HepG2 (cell line): ENCODE data around the gene HAPLN2. TPM values are rescaled to one million over a fixed set of nuclear protein-coding genes. Genes with fewer than 3 reads are reported as not detected.

Experiments
- DZIP1 ChIP-seq: sonication (generic); formaldehyde crosslinking; IDR thresholded peaks from 2 replicates; pipeline ENCODE4 v1.5.0; 2020; ENCODE audit warnings: mild to moderate bottlenecking, missing genetic modification reagents
- GABPA ChIP-seq, 2 experiments: IDR thresholded peaks; 2 replicates each; pipeline ENCODE4 v1.6.1; 2011 to 2016; ENCODE audit warnings: low read depth in 2 of 2, low read length in 1 of 2, missing biosample characterization in 1 of 2, missing genetic modification characterization in 1 of 2
- HNF4G ChIP-seq, 2 experiments: sonication (generic) in 1 of 2; formaldehyde crosslinking in 1 of 2; IDR thresholded peaks; 2 replicates each; pipeline versions ENCODE4 v1.4.0 to v1.6.1; 2011 to 2020; ENCODE audit warnings: borderline replicate concordance in 2 of 2, low read depth in 2 of 2, mild to moderate bottlenecking in 2 of 2, low read length in 1 of 2, missing genetic modification reagents in 1 of 2, moderate library complexity in 1 of 2
- NCOA1 ChIP-seq: sonication (generic); formaldehyde crosslinking; IDR thresholded peaks from 2 replicates; pipeline ENCODE4 v1.9.0; 2021; ENCODE audit warnings: missing genetic modification reagents
- NFIB ChIP-seq: sonication (generic); formaldehyde crosslinking; IDR thresholded peaks from 2 replicates; pipeline ENCODE4 v1.9.0; 2021; ENCODE audit warnings: missing genetic modification reagents, mild to moderate bottlenecking, borderline replicate concordance
- NRL ChIP-seq: sonication (generic); formaldehyde crosslinking; IDR thresholded peaks from 2 replicates; pipeline ENCODE4 v1.5.0; 2020; ENCODE audit warnings: missing genetic modification reagents, mild to moderate bottlenecking, moderate library complexity, borderline replicate concordance
- PBX3 ChIP-seq: sonication (generic); formaldehyde crosslinking; IDR thresholded peaks from 2 replicates; pipeline ENCODE4 v1.8.1; 2023; ENCODE audit warnings: missing genetic modification reagents, inconsistent platforms, borderline replicate concordance
- PHB2 ChIP-seq: fragments of 450-650 bp; IDR thresholded peaks from 2 replicates; pipeline ENCODE4 v1.6.1; 2018; ENCODE audit not compliant: partially characterized antibody
- SIX4 ChIP-seq: sonication (generic); formaldehyde crosslinking; IDR thresholded peaks from 2 replicates; pipeline ENCODE4 v1.4.0; 2020; ENCODE audit warnings: missing genetic modification reagents
- ZMYM3 ChIP-seq: sonication (generic); formaldehyde crosslinking; IDR thresholded peaks from 2 replicates; pipeline ENCODE4 v1.5.1; 2020; ENCODE audit warnings: mild to moderate bottlenecking, missing genetic modification reagents
- ZNF274 ChIP-seq: sonication (generic); formaldehyde crosslinking; IDR thresholded peaks from 2 replicates; pipeline ENCODE4 v1.5.1; 2020; ENCODE audit warnings: mild to moderate bottlenecking, missing genetic modification reagents
- ZNF282 ChIP-seq: fragments of 450-650 bp; IDR thresholded peaks from 2 replicates; pipeline ENCODE4 v1.6.1; 2018; ENCODE audit not compliant: partially characterized antibody
- ZNF501 ChIP-seq: sonication (generic); formaldehyde crosslinking; IDR thresholded peaks from 2 replicates; pipeline ENCODE4 v1.5.1; 2020; ENCODE audit warnings: mild to moderate bottlenecking, moderate library complexity, missing genetic modification reagents
- ZNF83 ChIP-seq: sonication (generic); formaldehyde crosslinking; IDR thresholded peaks from 2 replicates; pipeline ENCODE4 v1.4.0; 2020; ENCODE audit warnings: missing genetic modification reagents, mild to moderate bottlenecking, borderline replicate concordance
- polyA plus RNA-seq, 8 experiments: library from polyadenylated mRNA; depleted of rRNA in 3 of 8; stranded (reverse) in 7 of 8; unstranded in 1 of 8; fragments of >200 nt; fragmentation: Illumina TruSeq in 4 of 8; extraction: Trizol in 4 of 8; gene quantifications; 2 replicates each; pipeline versions ENCODE4 v1.2.1 to v1.2.3, GENCODE V29; 2011 to 2016; ENCODE audit warnings: low read depth in 4 of 8, missing spikeins in 1 of 8, mixed read lengths in 1 of 8; ENCODE audit not compliant: insufficient read depth in 1 of 8
- total RNA-seq, 5 experiments: library from RNA; depleted of rRNA; stranded (reverse); fragments of >200 nt; fragmentation: Illumina TruSeq; extraction: Trizol; gene quantifications; 2 replicates each; pipeline ENCODE4 v1.2.3, GENCODE V29; 2016; ENCODE audit warnings: low read depth in 1 of 5
- TF ChIP-seq, protein P1 (sequence below): sonication (generic); formaldehyde crosslinking; IDR thresholded peaks from 2 replicates; pipeline ENCODE4 v1.5.0; 2020; ENCODE audit warnings: missing genetic modification reagents
- TF ChIP-seq, protein P2 (sequence below): sonication (generic); formaldehyde crosslinking; IDR thresholded peaks from 2 replicates; pipeline ENCODE4 v1.4.0; 2020; ENCODE audit warnings: mild to moderate bottlenecking, missing genetic modification reagents
- TF ChIP-seq, protein P3 (sequence below): sonication (generic); formaldehyde crosslinking; IDR thresholded peaks from 2 replicates; pipeline ENCODE4 v1.5.0; 2020; ENCODE audit warnings: missing genetic modification reagents

The HAPLN2 gene
- total and polyA plus RNA-seq, 2 of the 13 experiments (the other 11 are each of a cell fraction or from before 2014, with no cell fraction given) = not detected

DNA sequence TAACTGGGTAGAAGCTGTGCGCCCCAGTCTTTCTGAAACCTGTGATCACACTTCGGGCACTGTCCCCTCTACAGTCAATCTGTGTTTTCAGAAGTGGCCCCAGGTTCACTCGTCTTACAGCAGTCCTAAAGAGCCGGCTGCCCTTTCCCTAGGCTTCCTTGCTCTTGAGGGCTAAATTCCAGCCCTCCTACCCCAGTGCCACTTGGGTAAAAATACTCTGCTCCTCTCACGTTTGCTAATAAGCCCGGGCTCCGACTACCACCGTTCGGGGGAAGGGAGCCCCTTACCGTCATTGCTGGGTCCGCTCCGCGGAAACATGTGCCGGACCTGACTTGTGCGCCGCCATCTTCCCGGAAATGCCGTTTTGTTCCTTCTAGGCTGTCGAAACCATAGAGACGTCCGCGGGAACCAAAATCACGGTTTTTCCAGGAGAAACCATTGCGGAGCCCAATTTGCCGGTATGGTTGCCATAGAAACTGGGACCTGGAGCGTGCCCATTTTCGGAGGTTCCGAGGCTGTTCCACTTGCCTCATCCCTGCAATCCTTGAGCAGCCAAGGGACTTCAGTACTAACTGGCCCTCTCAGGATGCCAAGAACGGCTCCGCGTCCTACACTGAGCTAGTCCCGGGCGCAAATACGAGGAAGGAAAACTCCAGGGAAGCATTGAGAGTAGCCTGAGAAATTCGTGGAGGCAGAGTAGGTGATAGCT is 17.9 kb upstream of the HAPLN2 start, which contains the start of gene GPATCH4 (continued):
- TF ChIP-seq DZIP1 (CRISPR knock-in tag) = peak; percentile 53; the same call in 1 of the 2 replicates
- TF ChIP-seq PHB2 = no peak
- TF ChIP-seq, protein P1, sequence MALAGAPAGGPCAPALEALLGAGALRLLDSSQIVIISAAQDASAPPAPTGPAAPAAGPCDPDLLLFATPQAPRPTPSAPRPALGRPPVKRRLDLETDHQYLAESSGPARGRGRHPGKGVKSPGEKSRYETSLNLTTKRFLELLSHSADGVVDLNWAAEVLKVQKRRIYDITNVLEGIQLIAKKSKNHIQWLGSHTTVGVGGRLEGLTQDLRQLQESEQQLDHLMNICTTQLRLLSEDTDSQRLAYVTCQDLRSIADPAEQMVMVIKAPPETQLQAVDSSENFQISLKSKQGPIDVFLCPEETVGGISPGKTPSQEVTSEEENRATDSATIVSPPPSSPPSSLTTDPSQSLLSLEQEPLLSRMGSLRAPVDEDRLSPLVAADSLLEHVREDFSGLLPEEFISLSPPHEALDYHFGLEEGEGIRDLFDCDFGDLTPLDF (CRISPR knock-in tag) = 0 out of 2 replicates have a peak, but pooled peaks have one; percentile 24
- TF ChIP-seq, protein P2, sequence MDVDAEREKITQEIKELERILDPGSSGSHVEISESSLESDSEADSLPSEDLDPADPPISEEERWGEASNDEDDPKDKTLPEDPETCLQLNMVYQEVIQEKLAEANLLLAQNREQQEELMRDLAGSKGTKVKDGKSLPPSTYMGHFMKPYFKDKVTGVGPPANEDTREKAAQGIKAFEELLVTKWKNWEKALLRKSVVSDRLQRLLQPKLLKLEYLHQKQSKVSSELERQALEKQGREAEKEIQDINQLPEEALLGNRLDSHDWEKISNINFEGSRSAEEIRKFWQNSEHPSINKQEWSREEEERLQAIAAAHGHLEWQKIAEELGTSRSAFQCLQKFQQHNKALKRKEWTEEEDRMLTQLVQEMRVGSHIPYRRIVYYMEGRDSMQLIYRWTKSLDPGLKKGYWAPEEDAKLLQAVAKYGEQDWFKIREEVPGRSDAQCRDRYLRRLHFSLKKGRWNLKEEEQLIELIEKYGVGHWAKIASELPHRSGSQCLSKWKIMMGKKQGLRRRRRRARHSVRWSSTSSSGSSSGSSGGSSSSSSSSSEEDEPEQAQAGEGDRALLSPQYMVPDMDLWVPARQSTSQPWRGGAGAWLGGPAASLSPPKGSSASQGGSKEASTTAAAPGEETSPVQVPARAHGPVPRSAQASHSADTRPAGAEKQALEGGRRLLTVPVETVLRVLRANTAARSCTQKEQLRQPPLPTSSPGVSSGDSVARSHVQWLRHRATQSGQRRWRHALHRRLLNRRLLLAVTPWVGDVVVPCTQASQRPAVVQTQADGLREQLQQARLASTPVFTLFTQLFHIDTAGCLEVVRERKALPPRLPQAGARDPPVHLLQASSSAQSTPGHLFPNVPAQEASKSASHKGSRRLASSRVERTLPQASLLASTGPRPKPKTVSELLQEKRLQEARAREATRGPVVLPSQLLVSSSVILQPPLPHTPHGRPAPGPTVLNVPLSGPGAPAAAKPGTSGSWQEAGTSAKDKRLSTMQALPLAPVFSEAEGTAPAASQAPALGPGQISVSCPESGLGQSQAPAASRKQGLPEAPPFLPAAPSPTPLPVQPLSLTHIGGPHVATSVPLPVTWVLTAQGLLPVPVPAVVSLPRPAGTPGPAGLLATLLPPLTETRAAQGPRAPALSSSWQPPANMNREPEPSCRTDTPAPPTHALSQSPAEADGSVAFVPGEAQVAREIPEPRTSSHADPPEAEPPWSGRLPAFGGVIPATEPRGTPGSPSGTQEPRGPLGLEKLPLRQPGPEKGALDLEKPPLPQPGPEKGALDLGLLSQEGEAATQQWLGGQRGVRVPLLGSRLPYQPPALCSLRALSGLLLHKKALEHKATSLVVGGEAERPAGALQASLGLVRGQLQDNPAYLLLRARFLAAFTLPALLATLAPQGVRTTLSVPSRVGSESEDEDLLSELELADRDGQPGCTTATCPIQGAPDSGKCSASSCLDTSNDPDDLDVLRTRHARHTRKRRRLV = no peak
- peak; percentile 34; the same call in 1 of the 2 replicates for TF ChIP-seq ZNF274 (CRISPR knock-in tag)
- TF ChIP-seq NFIB (CRISPR knock-in tag) = no peak
- TF ChIP-seq NCOA1 (CRISPR knock-in tag) = no peak
- TF ChIP-seq GABPA (IDR thresholded peaks at IDR 0.05; ENCODE audit: low read depth, low read length) = peak; percentile 74
- peak; percentile 97 for TF ChIP-seq GABPA (CRISPR knock-in tag; IDR thresholded peaks at IDR 0.05; ENCODE audit: low read depth)
- TF ChIP-seq, protein P3, sequence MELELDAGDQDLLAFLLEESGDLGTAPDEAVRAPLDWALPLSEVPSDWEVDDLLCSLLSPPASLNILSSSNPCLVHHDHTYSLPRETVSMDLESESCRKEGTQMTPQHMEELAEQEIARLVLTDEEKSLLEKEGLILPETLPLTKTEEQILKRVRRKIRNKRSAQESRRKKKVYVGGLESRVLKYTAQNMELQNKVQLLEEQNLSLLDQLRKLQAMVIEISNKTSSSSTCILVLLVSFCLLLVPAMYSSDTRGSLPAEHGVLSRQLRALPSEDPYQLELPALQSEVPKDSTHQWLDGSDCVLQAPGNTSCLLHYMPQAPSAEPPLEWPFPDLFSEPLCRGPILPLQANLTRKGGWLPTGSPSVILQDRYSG (CRISPR knock-in tag) = no peak
- TF ChIP-seq NRL (CRISPR knock-in tag) = peak; percentile 54; the same call in 1 of the 2 replicates
- no peak for TF ChIP-seq SIX4
- no peak for TF ChIP-seq PBX3 (CRISPR knock-in tag)
- TF ChIP-seq ZNF501 (CRISPR knock-in tag) = peak; percentile 89
- TF ChIP-seq ZNF282 = no peak
- no peak for TF ChIP-seq ZNF83 (CRISPR knock-in tag)
- no peak for TF ChIP-seq ZMYM3 (CRISPR knock-in tag)
- TF ChIP-seq HNF4G (IDR thresholded peaks at IDR 0.05; ENCODE audit: borderline replicate concordance, low read depth, low read length) = no peak
- no peak for TF ChIP-seq HNF4G (CRISPR knock-in tag; IDR thresholded peaks at IDR 0.05; ENCODE audit: borderline replicate concordance, low read depth)
